Stimulated activated naive CD8-positive, alpha-beta T cell treated with anti-CD3 and anti-CD28 coated beads, Interleukin-15, amount 100 ng/mL, for 72 hours (primary cell): ENCODE results near the gene CCNG2.
A peak's percentile ranks its signal among the peaks of the same experiment; 100 is the strongest.

Experiments
- ATAC-seq: fragments of 150-1000 bp; cut with Tn5 transposase; 2 replicates; pipeline ENCODE4 v1.10.0; 2021; ENCODE audit warnings: mild to moderate bottlenecking, moderate library complexity
- DNase-seq, 2 donors: peaks; one replicate each; pipeline ENCODE4 v3.0.0; 2021 to 2022
- H3K27ac Mint-ChIP-seq, 2 donors: one replicate each; pipeline ENCODE4 v1.8.0; 2022; ENCODE audit warnings: mild to moderate bottlenecking in 2 of 2, mixed read lengths in 2 of 2, moderate library complexity in 2 of 2
- H3K27me3 Mint-ChIP-seq: one replicate; pipeline ENCODE4 v1.8.0; 2022; ENCODE audit warnings: mixed read lengths
- H3K4me1 Mint-ChIP-seq: one replicate; pipeline ENCODE4 v1.8.0; 2022; ENCODE audit warnings: mild to moderate bottlenecking, mixed read lengths
- H3K4me3 Mint-ChIP-seq, 2 donors: one replicate each; pipeline ENCODE4 v1.8.0; 2022; ENCODE audit warnings: mild to moderate bottlenecking in 2 of 2, mixed read lengths in 2 of 2, moderate library complexity in 1 of 2
- H3K9me3 Mint-ChIP-seq, 2 donors: one replicate each; pipeline ENCODE4 v1.8.0; 2022; ENCODE audit warnings: mixed read lengths in 2 of 2

CCNG2 gene

GRCh38 chr4:77201343-77201742 is 44.3 kb downstream of the CCNG2 start:
- Mint-ChIP-seq H3K27me3 (peaks cover 21% of the 10 kb centered on the region), H3K4me1 (peaks cover 33% of the 10 kb centered on the region), H3K9me3 (no peaks in the 10 kb centered on the region), H3K4me3 (no peak overlapping the region), H3K27ac (no peak overlapping the region)
- ATAC-seq (no peak), DNase-seq (no peak)

GRCh38 chr4:77201857-77202256 is 44.9 kb downstream of the CCNG2 start:
- ATAC-seq (peak; percentile 82), DNase-seq (no peak)
- no peak overlapping the region for H3K4me3 Mint-ChIP-seq
- no peaks in the 10 kb centered on the region for H3K9me3 Mint-ChIP-seq
- peaks cover 29% of the 10 kb centered on the region for H3K4me1 Mint-ChIP-seq
- peak overlapping the region in 1 of 2 donors; percentile 12 for H3K27ac Mint-ChIP-seq
- H3K27me3 Mint-ChIP-seq, result peaks cover 21% of the 10 kb centered on the region

GRCh38 chr4:77202491-77202890 is 45.5 kb downstream of the CCNG2 start:
- H3K27ac Mint-ChIP-seq, result no peak overlapping the region
- H3K4me1 Mint-ChIP-seq, result peaks cover 22% of the 10 kb centered on the region
- no peak for ATAC-seq

GRCh38 chr4:77203380-77204197 is 46.6 kb downstream of the CCNG2 start:
- ATAC-seq (peak; percentile 67), DNase-seq (peak; percentile 62 to 67)
- Mint-ChIP-seq H3K27ac (no peak overlapping the region), H3K9me3 (no peaks in the 10 kb centered on the region), H3K27me3 (peaks cover 21% of the 10 kb centered on the region), H3K4me1 (peaks cover 20% of the 10 kb centered on the region), H3K4me3 (no peak overlapping the region)

More at GRCh38 chr4:77202491-77202890, 45.5 kb downstream of the CCNG2 start:
- DNase-seq, result no peak
- Mint-ChIP-seq H3K4me3 (no peak overlapping the region), H3K27me3 (peaks cover 21% of the 10 kb centered on the region), H3K9me3 (no peaks in the 10 kb centered on the region)

GRCh38 chr4:77204621-77205020 is 47.6 kb downstream of the CCNG2 start:
- peaks cover 20% of the 10 kb centered on the region for H3K4me1 Mint-ChIP-seq
- peaks cover 14% of the 10 kb centered on the region for H3K27me3 Mint-ChIP-seq
- no peaks in the 10 kb centered on the region for H3K9me3 Mint-ChIP-seq
- H3K4me3 Mint-ChIP-seq, result no peak overlapping the region
- ATAC-seq, result no peak
- DNase-seq, result no peak
- no peak overlapping the region for H3K27ac Mint-ChIP-seq

GRCh38 chr4:77209012-77209411 is 52.0 kb downstream of the CCNG2 start:
- Mint-ChIP-seq H3K4me1 (no peaks in the 10 kb centered on the region), H3K4me3 (no peak overlapping the region)

GRCh38 chr4:77209936-77210335 is 52.9 kb downstream of the CCNG2 start:
- no peaks in the 10 kb centered on the region for H3K9me3 Mint-ChIP-seq
- H3K4me1 Mint-ChIP-seq, result no peaks in the 10 kb centered on the region
- H3K27ac Mint-ChIP-seq, result no peak overlapping the region
- no peak for ATAC-seq
- no peak for DNase-seq
- peaks cover 7% of the 10 kb centered on the region for H3K27me3 Mint-ChIP-seq
- no peak overlapping the region for H3K4me3 Mint-ChIP-seq

More at GRCh38 chr4:77209012-77209411, 52.0 kb downstream of the CCNG2 start:
- ATAC-seq (no peak), DNase-seq (no peak)
- peaks cover 7% of the 10 kb centered on the region for H3K27me3 Mint-ChIP-seq
- no peaks in the 10 kb centered on the region for H3K9me3 Mint-ChIP-seq
- no peak overlapping the region for H3K27ac Mint-ChIP-seq

GRCh38 chr4:77215107-77215506 is 58.1 kb downstream of the CCNG2 start:
- no peaks in the 10 kb centered on the region for H3K9me3 Mint-ChIP-seq
- no peaks in the 10 kb centered on the region for H3K4me1 Mint-ChIP-seq
- DNase-seq, result no peak
- peaks cover 6% of the 10 kb centered on the region for H3K27me3 Mint-ChIP-seq
- ATAC-seq, result no peak
- H3K4me3 Mint-ChIP-seq, result no peak overlapping the region
- H3K27ac Mint-ChIP-seq, result no peak overlapping the region

- H3K4me1 Mint-ChIP-seq, result no peaks in the 10 kb centered on the region
- DNase-seq (no peak), ATAC-seq (no peak)
- no peak overlapping the region for H3K27ac Mint-ChIP-seq
- H3K4me3 Mint-ChIP-seq, result no peak overlapping the region
- H3K27me3 Mint-ChIP-seq, result peaks cover 6% of the 10 kb centered on the region
- H3K9me3 Mint-ChIP-seq, result no peaks in the 10 kb centered on the region
Measured at GRCh38 chr4:77217526-77217925, 60.5 kb downstream of the CCNG2 start.

- Mint-ChIP-seq H3K4me3 (no peak overlapping the region), H3K27ac (no peak overlapping the region), H3K9me3 (no peaks in the 10 kb centered on the region), H3K27me3 (peaks cover 6% of the 10 kb centered on the region), H3K4me1 (no peaks in the 10 kb centered on the region)
- no peak for DNase-seq
- ATAC-seq, result no peak
Measured at GRCh38 chr4:77219266-77219665, 62.3 kb downstream of the CCNG2 start.
